K562 (cell line): ENCODE data around the gene THAP11. TPM values are rescaled to one million over a fixed set of nuclear protein-coding genes. Genes with fewer than 3 reads are reported as not detected.

Source experiments
- C11orf30 ChIP-seq: fragments of 450-650 bp; IDR thresholded peaks from 2 replicates; pipeline ENCODE4 v1.6.1; 2016; ENCODE audit warnings: low read depth, mild to moderate bottlenecking
- CBX1 ChIP-seq: sonication (generic); IDR thresholded peaks from 2 replicates; pipeline ENCODE4 v1.6.1; 2016; ENCODE audit warnings: antibody characterized with exemption, low read depth, mild to moderate bottlenecking
- CHD1 ChIP-seq: fragments of 200-600 bp; sonication (generic); IDR thresholded peaks from one replicate; pipeline ENCODE4 v1.6.1; 2012; ENCODE audit warnings: mild to moderate bottlenecking, moderate library complexity, low read length, inconsistent platforms
- CSDE1 ChIP-seq, 2 experiments: fragments of 450-650 bp; IDR thresholded peaks; 2 replicates each; pipeline ENCODE4 v1.6.1; 2016; ENCODE audit warnings: mild to moderate bottlenecking in 1 of 2
- EP400 ChIP-seq: fragments of 450-650 bp; IDR thresholded peaks from 2 replicates; pipeline ENCODE4 v1.6.1; 2017; ENCODE audit warnings: antibody characterized with exemption, mild to moderate bottlenecking, moderate library complexity
- FOXK2 ChIP-seq, 2 experiments: fragments of 450-650 bp; IDR thresholded peaks in 1 of 2; conservative IDR thresholded peaks in 1 of 2; 2 replicates each; pipeline ENCODE4 v1.6.1; 2016; ENCODE audit warnings: low read depth in 2 of 2, mild to moderate bottlenecking in 1 of 2
- FOXP1 ChIP-seq: sonication (generic); formaldehyde crosslinking; IDR thresholded peaks from 2 replicates; pipeline ENCODE4 v1.8.0; 2022; ENCODE audit warnings: mild to moderate bottlenecking, missing genetic modification reagents
- HNRNPLL ChIP-seq: fragments of 200-400 bp; formaldehyde crosslinking; IDR thresholded peaks from 2 replicates; pipeline ENCODE4 v1.6.1; 2017; ENCODE audit warnings: low read length, low read depth, mild to moderate bottlenecking; ENCODE audit not compliant: poor library complexity, severe bottlenecking
- MYC ChIP-seq, 2 experiments: fragments of 250-450 bp in 1 of 2; sonication (Bioruptor Pico) in 1 of 2; IDR thresholded peaks; 2 replicates each; pipeline versions ENCODE4 v1.5.1 to v1.6.1; 2012 to 2021; ENCODE audit warnings: low read depth in 2 of 2, borderline replicate concordance in 1 of 2, improper control_type of control experiment in 1 of 2, low read length in 1 of 2, mild to moderate bottlenecking in 1 of 2, moderate library complexity in 1 of 2
- NONO ChIP-seq, 2 experiments: fragments of 200-400 bp in 1 of 2; fragments of 450-650 bp in 1 of 2; formaldehyde crosslinking in 1 of 2; IDR thresholded peaks; 2 replicates each; pipeline ENCODE4 v1.6.1; 2017; ENCODE audit warnings: low read depth in 2 of 2, mild to moderate bottlenecking in 2 of 2, moderate library complexity in 2 of 2, low read length in 1 of 2
- PML ChIP-seq: IDR thresholded peaks from 2 replicates; pipeline ENCODE4 v1.6.1; 2012; ENCODE audit warnings: low read length, inconsistent platforms
- SIX5 ChIP-seq, 2 experiments: IDR thresholded peaks; 2 replicates each; pipeline ENCODE4 v1.6.1; 2011; ENCODE audit warnings: low read length in 2 of 2, borderline replicate concordance in 1 of 2, low read depth in 1 of 2, mild to moderate bottlenecking in 1 of 2, moderate library complexity in 1 of 2; ENCODE audit not compliant: insufficient read depth in 1 of 2
- SP1 ChIP-seq: sonication (generic); formaldehyde crosslinking; IDR thresholded peaks from 2 replicates; pipeline ENCODE4 v1.8.1; 2022; ENCODE audit warnings: mild to moderate bottlenecking, missing genetic modification reagents
- SREBF1 ChIP-seq: fragments of 150-350 bp; IDR thresholded peaks from 2 replicates; pipeline ENCODE4 v1.6.1; 2014; ENCODE audit warnings: antibody characterized with exemption, low read depth, low read length, borderline replicate concordance
- TEAD4 ChIP-seq, 2 experiments: sonication (generic) in 1 of 2; formaldehyde crosslinking in 1 of 2; IDR thresholded peaks; 2 replicates each; pipeline versions ENCODE4 v1.6.1 to v1.8.0; 2012 to 2022; ENCODE audit warnings: borderline replicate concordance in 1 of 2, inconsistent platforms in 1 of 2, low read length in 1 of 2, mild to moderate bottlenecking in 1 of 2, missing genetic modification reagents in 1 of 2
- ZNF133 ChIP-seq: fragments of 250-450 bp; sonication (Bioruptor Pico); IDR thresholded peaks from 2 replicates; pipeline ENCODE4 v1.4.0; 2020; ENCODE audit warnings: mild to moderate bottlenecking
- polyA plus RNA-seq, 8 experiments: library from polyadenylated mRNA; depleted of rRNA in 4 of 8; stranded (reverse) in 5 of 8; unstranded in 3 of 8; fragments of >200 nt; fragmentation: Nextera tagmentation in 2 of 8; fragmentation: Illumina TruSeq in 1 of 8; extraction: Ambion mirVana in 2 of 8; extraction: Trizol in 1 of 8; gene quantifications; 2 replicates each; pipeline versions ENCODE4 v1.2.1 to v1.2.3, GENCODE V29; 2011 to 2014; ENCODE audit warnings: inconsistent platforms in 1 of 8, missing spikeins in 1 of 8
- total RNA-seq, 7 experiments: library from RNA; depleted of rRNA in 6 of 7; stranded (reverse); fragments of >200 nt in 6 of 7; fragmentation: Illumina TruSeq in 2 of 7; extraction: Trizol in 2 of 7; gene quantifications; 2 replicates each; pipeline versions ENCODE4 v1.2.1 to v1.2.3, GENCODE V29; 2011 to 2021; ENCODE audit warnings: low replicate concordance in 1 of 7
- TF ChIP-seq, protein P1 (sequence below), 2 experiments: fragments of 150-350 bp in 1 of 2; IDR thresholded peaks; 2 replicates each; pipeline ENCODE4 v1.6.1; 2012 to 2016; ENCODE audit warnings: low read depth in 2 of 2, low read length in 2 of 2, mild to moderate bottlenecking in 1 of 2, moderate library complexity in 1 of 2
- TF ChIP-seq, protein P2 (sequence below): fragments of 450-650 bp; IDR thresholded peaks from 2 replicates; pipeline ENCODE4 v1.6.1; 2018; ENCODE audit not compliant: partially characterized antibody

THAP11 gene
- total and polyA plus RNA-seq, 9 of the 15 experiments (the other 6 are each of a cell fraction or from before 2014, with no cell fraction given) = 2.4 to 31.6 (median 21.4) TPM

DNA sequence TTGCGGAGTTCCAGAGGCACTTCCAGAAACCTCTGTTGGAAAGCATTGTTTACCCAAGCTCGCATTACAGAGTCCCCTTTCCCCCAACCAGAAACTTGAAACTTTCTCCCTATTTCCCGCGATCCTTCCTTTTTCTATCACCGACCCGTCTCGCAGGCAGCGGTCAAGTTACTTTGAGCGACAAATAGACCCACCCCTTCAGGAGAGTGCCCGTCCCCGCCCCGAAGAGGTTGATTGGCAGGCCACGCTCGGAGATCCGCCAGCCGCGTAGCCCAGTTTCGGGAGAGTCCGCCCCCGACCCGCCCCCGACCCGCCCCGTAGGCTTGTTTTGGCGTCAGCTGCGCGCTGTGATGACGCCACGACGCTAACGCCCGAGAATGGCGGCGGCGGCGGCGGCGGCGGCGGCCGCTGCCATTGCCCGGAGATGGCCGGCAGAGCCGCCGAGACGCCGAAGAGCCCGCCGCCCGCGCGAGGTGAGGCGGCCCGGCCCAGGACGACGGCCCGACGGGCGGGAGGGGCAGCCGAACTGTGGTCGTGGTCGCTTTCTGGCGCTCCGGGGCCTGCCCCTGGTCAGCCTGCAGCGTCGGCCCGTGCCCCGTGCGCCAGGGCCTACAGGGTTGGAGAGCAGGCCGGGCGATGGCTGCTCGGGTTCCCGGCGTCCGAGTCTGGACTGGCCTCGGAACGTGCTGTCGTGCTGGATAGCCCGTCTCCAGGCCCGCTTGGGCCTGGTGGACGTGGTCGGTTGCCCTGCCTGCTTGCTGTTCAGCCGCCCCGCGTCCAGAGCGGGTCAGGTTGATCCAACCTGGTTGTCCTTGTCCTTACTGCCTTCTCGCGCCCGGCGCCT is 51.0 kb downstream of the THAP11 start, which contains the start of gene PSKH1 (continued):
- TF ChIP-seq, protein P1, sequence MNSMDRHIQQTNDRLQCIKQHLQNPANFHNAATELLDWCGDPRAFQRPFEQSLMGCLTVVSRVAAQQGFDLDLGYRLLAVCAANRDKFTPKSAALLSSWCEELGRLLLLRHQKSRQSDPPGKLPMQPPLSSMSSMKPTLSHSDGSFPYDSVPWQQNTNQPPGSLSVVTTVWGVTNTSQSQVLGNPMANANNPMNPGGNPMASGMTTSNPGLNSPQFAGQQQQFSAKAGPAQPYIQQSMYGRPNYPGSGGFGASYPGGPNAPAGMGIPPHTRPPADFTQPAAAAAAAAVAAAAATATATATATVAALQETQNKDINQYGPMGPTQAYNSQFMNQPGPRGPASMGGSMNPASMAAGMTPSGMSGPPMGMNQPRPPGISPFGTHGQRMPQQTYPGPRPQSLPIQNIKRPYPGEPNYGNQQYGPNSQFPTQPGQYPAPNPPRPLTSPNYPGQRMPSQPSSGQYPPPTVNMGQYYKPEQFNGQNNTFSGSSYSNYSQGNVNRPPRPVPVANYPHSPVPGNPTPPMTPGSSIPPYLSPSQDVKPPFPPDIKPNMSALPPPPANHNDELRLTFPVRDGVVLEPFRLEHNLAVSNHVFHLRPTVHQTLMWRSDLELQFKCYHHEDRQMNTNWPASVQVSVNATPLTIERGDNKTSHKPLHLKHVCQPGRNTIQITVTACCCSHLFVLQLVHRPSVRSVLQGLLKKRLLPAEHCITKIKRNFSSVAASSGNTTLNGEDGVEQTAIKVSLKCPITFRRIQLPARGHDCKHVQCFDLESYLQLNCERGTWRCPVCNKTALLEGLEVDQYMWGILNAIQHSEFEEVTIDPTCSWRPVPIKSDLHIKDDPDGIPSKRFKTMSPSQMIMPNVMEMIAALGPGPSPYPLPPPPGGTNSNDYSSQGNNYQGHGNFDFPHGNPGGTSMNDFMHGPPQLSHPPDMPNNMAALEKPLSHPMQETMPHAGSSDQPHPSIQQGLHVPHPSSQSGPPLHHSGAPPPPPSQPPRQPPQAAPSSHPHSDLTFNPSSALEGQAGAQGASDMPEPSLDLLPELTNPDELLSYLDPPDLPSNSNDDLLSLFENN (IDR thresholded peaks at IDR 0.05; ENCODE audit: low read depth in 2 of 2, low read length in 2 of 2) = 0 out of 4 replicates have a peak, but pooled peaks of 1 of the 2 experiments have one; percentile 9
- peak; percentile 83 for TF ChIP-seq FOXP1 (CRISPR knock-in tag)
- peak; percentile 81 to 86 for TF ChIP-seq NONO (IDR thresholded peaks at IDR 0.05; ENCODE audit: low read depth in 2 of 2, low read length in 1 of 2)
- TF ChIP-seq SP1 (CRISPR knock-in tag) = peak; percentile 57
- TF ChIP-seq, protein P2, sequence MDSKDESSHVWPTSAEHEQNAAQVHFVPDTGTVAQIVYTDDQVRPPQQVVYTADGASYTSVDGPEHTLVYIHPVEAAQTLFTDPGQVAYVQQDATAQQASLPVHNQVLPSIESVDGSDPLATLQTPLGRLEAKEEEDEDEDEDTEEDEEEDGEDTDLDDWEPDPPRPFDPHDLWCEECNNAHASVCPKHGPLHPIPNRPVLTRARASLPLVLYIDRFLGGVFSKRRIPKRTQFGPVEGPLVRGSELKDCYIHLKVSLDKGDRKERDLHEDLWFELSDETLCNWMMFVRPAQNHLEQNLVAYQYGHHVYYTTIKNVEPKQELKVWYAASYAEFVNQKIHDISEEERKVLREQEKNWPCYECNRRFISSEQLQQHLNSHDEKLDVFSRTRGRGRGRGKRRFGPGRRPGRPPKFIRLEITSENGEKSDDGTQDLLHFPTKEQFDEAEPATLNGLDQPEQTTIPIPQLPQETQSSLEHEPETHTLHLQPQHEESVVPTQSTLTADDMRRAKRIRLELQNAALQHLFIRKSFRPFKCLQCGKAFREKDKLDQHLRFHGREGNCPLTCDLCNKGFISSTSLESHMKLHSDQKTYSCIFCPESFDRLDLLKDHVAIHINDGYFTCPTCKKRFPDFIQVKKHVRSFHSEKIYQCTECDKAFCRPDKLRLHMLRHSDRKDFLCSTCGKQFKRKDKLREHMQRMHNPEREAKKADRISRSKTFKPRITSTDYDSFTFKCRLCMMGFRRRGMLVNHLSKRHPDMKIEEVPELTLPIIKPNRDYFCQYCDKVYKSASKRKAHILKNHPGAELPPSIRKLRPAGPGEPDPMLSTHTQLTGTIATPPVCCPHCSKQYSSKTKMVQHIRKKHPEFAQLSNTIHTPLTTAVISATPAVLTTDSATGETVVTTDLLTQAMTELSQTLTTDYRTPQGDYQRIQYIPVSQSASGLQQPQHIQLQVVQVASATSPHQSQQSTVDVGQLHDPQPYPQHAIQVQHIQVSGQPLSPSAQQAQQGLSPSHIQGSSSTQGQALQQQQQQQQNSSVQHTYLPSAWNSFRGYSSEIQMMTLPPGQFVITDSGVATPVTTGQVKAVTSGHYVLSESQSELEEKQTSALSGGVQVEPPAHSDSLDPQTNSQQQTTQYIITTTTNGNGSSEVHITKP = peak; percentile 26
- TF ChIP-seq HNRNPLL = peak; percentile 84
- peak in 1 of 2 experiments; percentile 13; a peak in 2 of 4 replicates for TF ChIP-seq FOXK2 (conservative IDR thresholded peaks at IDR 0.05 in 1 of 2, IDR thresholded peaks at IDR 0.05 in 1 of 2; ENCODE audit: low read depth in 2 of 2)
- TF ChIP-seq C11orf30 = peak; percentile 63
- no peak for TF ChIP-seq ZNF133
- no peak for TF ChIP-seq SREBF1
- peak; percentile 63 for TF ChIP-seq CHD1
- no peak for TF ChIP-seq SIX5 (IDR thresholded peaks at IDR 0.05; ENCODE audit: borderline replicate concordance in 1 of 2, insufficient read depth in 1 of 2, low read depth in 1 of 2, low read length in 2 of 2)
- TF ChIP-seq CBX1 = peak; percentile 53; the same call in 1 of the 2 replicates
- peak in 1 of 2 experiments; percentile 50; a peak in 1 of 4 replicates for TF ChIP-seq CSDE1 (IDR thresholded peaks at IDR 0.05)
- TF ChIP-seq EP400 = peak; percentile 11; the same call in 1 of the 2 replicates
- no peak for TF ChIP-seq PML
- TF ChIP-seq TEAD4 (IDR thresholded peaks at IDR 0.05; ENCODE audit: low read length) = no peak
- TF ChIP-seq TEAD4 (CRISPR knock-in tag; IDR thresholded peaks at IDR 0.05; ENCODE audit: borderline replicate concordance) = 0 out of 2 replicates have a peak, but pooled peaks have one; percentile 39
- peak; percentile 62 for TF ChIP-seq MYC (IDR thresholded peaks at IDR 0.05; ENCODE audit: low read depth, low read length)
- TF ChIP-seq MYC (CRISPR knock-in tag; IDR thresholded peaks at IDR 0.05; ENCODE audit: borderline replicate concordance, low read depth) = no peak
